Upper lobe of right lung (tissue), 1 donor: ENCODE measurements around the gene S100PBP. TPM values are rescaled to one million over a fixed set of nuclear protein-coding genes. Genes with fewer than 3 reads are reported as not detected.
"Not testable (repeated sequence)": the region's sequence is repeated elsewhere in the genome, so short reads cannot be mapped to it uniquely, and the experiment has no call there.

ENCODE experiments used
- ATAC-seq: fragments of 200-7000 bp; cut with Tn5 transposase; one replicate; pipeline ENCODE4 v1.9.1; 2020; ENCODE audit warnings: mild to moderate bottlenecking, moderate library complexity
- DNase-seq: peaks from one replicate; pipeline ENCODE4 v3.0.0-alpha.2; 2020
- H3K27ac ChIP-seq: fragments of 200-600 bp; one replicate; pipeline ENCODE4 v1.8.0; 2022
- H3K27me3 ChIP-seq: fragments of 200-600 bp; one replicate; pipeline ENCODE4 v1.8.0; 2022; ENCODE audit warnings: mild to moderate bottlenecking
- H3K36me3 ChIP-seq: fragments of 200-600 bp; one replicate; pipeline ENCODE4 v1.8.0; 2022
- H3K4me1 ChIP-seq: fragments of 200-600 bp; one replicate; pipeline ENCODE4 v1.8.0; 2022
- H3K4me3 ChIP-seq: fragments of 200-600 bp; one replicate; pipeline ENCODE4 v1.8.0; 2022; ENCODE audit warnings: mild to moderate bottlenecking
- H3K9me3 ChIP-seq: fragments of 200-600 bp; one replicate; pipeline ENCODE4 v1.8.0; 2022
- intact Hi-C: fragments of 100-400 bp; cut with DNase I; formaldehyde crosslinking; loops from one replicate; pipeline ENCODE4 v1.11.0; 2022
- total RNA-seq: library from RNA; stranded (reverse); fragmentation: NEBNext Ultra II Directional; extraction: Animal tissue kit (Norgen Biotek cat#: 25700); gene quantifications from one replicate; pipeline ENCODE4 v1.2.1, GENCODE V29; 2021
- TF ChIP-seq, protein P1 (sequence below): fragments of 200-600 bp; IDR thresholded peaks from one replicate; pipeline ENCODE4 v1.8.0; 2022; ENCODE audit warnings: antibody characterized with exemption
- donor health status: DM: no; HTN: yes; CAD: no; lungs with severe emphysema.

Gene S100PBP
- total RNA-seq, 1 donor from 2014 or later: 34.9 TPM

DNA sequence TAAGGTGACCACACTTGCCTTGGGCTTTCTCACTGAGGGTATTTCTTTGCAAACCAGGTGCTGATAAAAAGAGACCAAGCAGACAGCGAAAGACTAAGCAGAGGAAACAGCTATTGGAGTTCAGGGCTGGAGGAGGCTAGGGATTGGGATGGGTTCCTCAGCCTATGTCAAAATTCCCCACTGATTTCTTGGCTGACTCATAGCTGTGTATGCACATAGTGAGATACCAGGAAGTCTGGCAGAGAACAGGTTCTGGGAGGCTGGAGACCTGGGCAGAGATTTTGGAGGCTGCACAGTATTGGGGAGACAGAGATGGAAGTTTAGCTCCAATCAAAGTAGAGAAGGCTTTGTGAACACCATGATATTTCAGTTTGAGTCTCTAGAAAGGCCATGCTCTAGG lies 25.6 kb upstream of the S100PBP start:
- ATAC-seq: no peak
- Histone ChIP-seq H3K27me3 (no peaks in the 10 kb centered on the region), H3K36me3 (peaks cover 84% of the 10 kb centered on the region), H3K4me1 (no peaks in the 10 kb centered on the region), H3K27ac (no peak overlapping the region), H3K4me3 (no peak overlapping the region), H3K9me3 (no peaks in the 10 kb centered on the region)
- no peak for DNase-seq
- TF ChIP-seq, protein P1, sequence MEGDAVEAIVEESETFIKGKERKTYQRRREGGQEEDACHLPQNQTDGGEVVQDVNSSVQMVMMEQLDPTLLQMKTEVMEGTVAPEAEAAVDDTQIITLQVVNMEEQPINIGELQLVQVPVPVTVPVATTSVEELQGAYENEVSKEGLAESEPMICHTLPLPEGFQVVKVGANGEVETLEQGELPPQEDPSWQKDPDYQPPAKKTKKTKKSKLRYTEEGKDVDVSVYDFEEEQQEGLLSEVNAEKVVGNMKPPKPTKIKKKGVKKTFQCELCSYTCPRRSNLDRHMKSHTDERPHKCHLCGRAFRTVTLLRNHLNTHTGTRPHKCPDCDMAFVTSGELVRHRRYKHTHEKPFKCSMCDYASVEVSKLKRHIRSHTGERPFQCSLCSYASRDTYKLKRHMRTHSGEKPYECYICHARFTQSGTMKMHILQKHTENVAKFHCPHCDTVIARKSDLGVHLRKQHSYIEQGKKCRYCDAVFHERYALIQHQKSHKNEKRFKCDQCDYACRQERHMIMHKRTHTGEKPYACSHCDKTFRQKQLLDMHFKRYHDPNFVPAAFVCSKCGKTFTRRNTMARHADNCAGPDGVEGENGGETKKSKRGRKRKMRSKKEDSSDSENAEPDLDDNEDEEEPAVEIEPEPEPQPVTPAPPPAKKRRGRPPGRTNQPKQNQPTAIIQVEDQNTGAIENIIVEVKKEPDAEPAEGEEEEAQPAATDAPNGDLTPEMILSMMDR: no peak
- intact Hi-C loops: no loop called here

DNA sequence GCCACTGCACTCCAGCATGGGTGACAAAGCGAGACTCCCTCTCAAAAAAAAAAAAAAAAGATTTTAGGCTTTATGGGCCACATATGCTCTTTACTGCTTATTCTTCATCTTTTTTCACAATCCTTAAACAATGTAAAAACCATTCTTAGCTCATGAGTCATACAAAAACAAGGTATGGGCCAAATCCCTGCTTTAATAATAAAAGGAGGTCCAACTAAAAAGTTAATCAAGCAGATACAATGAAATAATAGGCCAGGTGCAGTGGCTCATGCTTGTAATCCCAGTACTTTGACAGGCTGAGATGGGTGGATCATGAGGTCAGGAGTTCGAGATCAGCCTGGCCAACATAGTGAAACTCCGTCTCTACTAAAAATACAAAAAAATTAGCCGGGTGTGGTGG lies 21.7 kb upstream of the S100PBP start:
- DNase-seq, H3K4me3 ChIP-seq, H3K4me1 ChIP-seq, intact Hi-C loops, H3K27me3 ChIP-seq, H3K9me3 ChIP-seq, H3K27ac ChIP-seq, ATAC-seq: not testable (repeated sequence)
- H3K36me3 ChIP-seq: peaks cover 86% of the 10 kb centered on the region

DNA sequence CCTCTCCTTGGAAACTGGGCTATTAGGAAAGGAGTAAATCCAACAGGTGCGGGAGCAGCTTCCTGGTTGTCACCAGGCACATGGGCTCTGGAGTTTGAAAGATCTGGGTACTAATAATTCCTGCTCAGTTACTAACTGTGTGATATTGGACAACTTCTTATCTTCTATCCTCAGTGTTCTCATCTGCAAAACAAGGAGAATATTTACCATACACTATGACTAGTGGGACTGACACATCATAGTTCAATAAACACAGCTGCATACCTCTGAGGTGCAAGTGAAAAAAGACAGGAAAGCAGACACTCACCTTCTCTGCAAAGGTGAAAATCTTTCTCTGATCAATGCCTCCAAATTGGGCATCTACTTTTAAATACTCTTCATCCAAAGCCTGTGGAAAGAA lies 20.0 kb upstream of the S100PBP start:
- H3K36me3 ChIP-seq: peaks cover 83% of the 10 kb centered on the region
- intact Hi-C loops: no loop called here
- no peak overlapping the region for H3K4me3 ChIP-seq
- ATAC-seq: no peak
- DNase-seq: no peak
- no peaks in the 10 kb centered on the region for H3K27me3 ChIP-seq
- no peaks in the 10 kb centered on the region for H3K9me3 ChIP-seq
- H3K27ac ChIP-seq: no peak overlapping the region
- H3K4me1 ChIP-seq: no peaks in the 10 kb centered on the region
- TF ChIP-seq, protein P1: no peak

DNA sequence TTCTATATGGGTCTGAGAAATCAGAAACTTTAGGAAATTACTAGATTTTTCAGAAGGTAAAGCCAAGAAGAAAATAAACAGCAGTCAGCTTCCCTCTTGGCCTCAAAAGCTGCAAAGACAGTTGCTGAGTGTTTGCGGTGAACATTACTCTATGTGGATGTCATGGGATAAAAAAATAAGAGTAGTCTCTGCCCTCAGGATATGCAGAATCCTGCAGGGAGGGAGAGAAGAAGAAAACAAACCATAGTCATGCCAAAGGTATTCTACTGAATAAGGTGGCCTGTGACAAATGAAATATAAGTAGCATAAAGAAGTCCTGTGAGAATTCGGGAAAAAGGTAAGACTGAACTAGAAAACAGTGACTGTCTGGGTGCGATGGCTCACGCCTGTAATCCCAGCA lies 19.3 kb upstream of the S100PBP start:
- ATAC-seq (no peak), DNase-seq (no peak)
- H3K4me3 ChIP-seq: no peak overlapping the region
- H3K36me3 ChIP-seq: peaks cover 83% of the 10 kb centered on the region
- no peaks in the 10 kb centered on the region for H3K9me3 ChIP-seq
- TF ChIP-seq, protein P1: no peak
- H3K4me1 ChIP-seq: no peaks in the 10 kb centered on the region
- H3K27ac ChIP-seq: no peak overlapping the region
- intact Hi-C loops: no loop called here
- no peaks in the 10 kb centered on the region for H3K27me3 ChIP-seq

DNA sequence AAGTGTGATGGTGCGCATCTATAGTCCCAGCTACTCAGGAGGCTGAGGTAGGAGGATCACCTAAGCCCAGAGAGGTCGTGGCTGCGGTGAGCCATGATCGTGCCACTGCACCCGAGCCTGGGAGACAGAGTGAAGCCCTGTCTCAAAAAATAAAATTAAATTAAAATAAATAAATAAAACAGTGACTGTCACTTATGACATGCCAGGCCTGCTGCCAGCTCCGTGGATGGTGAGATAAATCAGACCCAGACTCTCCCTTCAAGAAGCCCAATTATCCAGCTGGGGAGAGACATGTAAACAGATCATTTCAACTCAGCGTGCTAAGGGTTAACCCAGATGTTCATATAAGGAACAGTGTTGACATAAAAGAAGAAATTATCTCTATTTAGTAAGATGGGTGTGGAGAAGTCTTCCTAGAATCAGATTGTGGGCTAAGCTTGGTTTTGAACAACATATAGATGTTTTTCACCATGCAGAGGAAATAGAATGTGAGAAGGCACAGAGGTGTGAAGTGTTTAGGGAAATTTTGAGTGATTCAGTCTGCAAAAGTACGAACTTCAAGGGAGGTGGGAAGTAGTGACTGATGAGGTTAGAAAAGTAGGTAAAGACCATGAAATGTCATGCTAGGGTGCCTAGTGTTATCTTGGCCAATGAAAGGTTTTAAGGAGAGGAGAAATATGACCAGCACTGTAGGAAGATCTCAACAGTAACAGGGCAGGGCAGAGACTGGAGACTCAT lies 18.6 kb upstream of the S100PBP start:
- no peak overlapping the region for H3K27ac ChIP-seq
- peaks cover 81% of the 10 kb centered on the region for H3K36me3 ChIP-seq
- no peaks in the 10 kb centered on the region for H3K9me3 ChIP-seq
- H3K27me3 ChIP-seq: no peaks in the 10 kb centered on the region
- ATAC-seq (no peak), DNase-seq (no peak)
- no peak overlapping the region for H3K4me3 ChIP-seq
- intact Hi-C loops: no loop called here
- TF ChIP-seq, protein P1: no peak
- no peaks in the 10 kb centered on the region for H3K4me1 ChIP-seq

DNA sequence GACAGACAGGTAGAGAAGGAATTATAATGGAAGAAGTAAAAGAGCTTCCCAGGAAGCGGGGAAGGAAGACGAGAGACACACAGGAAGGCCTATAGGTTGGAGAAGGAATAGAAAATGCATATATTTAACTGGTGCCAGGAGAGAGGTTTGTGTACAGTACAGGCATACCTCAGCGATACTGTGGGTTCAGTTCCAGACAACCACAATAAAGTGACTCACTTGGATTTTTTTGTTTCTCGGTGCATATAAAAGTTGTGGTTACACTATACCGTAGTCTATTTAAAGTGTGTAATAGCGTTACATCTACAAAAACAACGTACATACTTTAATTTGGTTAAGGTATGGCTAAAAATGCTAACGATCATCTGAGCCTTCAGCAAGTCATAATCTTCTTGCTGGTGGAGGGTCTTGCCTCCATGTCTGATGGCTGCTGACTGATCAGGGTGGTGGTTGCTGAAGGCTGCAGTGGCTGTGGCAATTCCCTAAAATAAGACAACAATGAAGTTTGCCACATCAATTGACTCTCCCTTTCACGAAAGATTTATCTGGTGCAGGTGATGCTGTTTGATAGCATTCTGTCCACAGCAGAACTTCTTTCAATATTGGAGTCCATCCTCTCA lies 16.2 kb upstream of the S100PBP start:
- TF ChIP-seq, protein P1: no peak
- H3K27me3 ChIP-seq: no peaks in the 10 kb centered on the region
- no peak overlapping the region for H3K4me3 ChIP-seq
- H3K36me3 ChIP-seq: peaks cover 79% of the 10 kb centered on the region
- H3K4me1 ChIP-seq: no peaks in the 10 kb centered on the region
- no peak for ATAC-seq
- DNase-seq: no peak
- intact Hi-C loops: no loop called here
- no peak overlapping the region for H3K27ac ChIP-seq
- H3K9me3 ChIP-seq: no peaks in the 10 kb centered on the region

DNA sequence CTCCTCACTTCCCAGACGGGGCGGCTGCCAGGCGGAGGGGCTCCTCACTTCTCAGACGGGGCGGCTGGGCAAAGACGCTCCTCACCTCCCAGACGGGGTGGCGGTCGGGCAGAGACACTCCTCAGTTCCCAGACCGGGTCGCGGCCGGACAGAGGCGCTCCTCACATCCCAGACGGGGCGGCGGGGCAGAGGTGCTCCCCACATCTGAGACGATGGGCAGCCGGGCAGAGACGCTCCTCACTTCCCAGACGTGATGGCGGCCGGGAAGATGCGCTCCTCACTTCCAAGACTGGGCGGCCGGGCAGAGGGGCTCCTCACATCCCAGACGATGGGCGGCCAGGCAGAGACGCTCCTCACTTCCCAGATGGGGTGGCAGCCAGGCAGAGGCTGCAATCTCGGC lies 13.0 kb upstream of the S100PBP start:
- H3K36me3 ChIP-seq: peaks cover 80% of the 10 kb centered on the region
- H3K4me1 ChIP-seq, H3K4me3 ChIP-seq, H3K27me3 ChIP-seq, H3K27ac ChIP-seq, DNase-seq, H3K9me3 ChIP-seq, ATAC-seq, intact Hi-C loops: not testable (repeated sequence)
